Keratinocyte (primary cell): ENCODE data around the gene MTNR1B. TPM values are rescaled to one million over a fixed set of nuclear protein-coding genes. Genes with fewer than 3 reads are reported as not detected.

ENCODE experiments used
- DNase-seq: peaks from one replicate; pipeline ENCODE4 v3.0.0-alpha.2; 2011; ENCODE audit warnings: low read depth, missing footprints, low spot score
- FAIRE-seq: peaks from 2 replicates; lab custom pipeline; 2011; peaks lifted over from hg19 to GRCh38; lab: Jason Lieb, UNC
- H2AFZ ChIP-seq: 2 replicates; pipeline ENCODE4 v1.6.0; 2012; ENCODE audit warnings: low read length, control low read depth, inconsistent platforms; ENCODE audit not compliant: control insufficient read depth
- H3K27ac ChIP-seq: 2 replicates; pipeline ENCODE4 v1.5.1; 2011; ENCODE audit warnings: low read length; ENCODE audit not compliant: control insufficient read depth, insufficient read depth
- H3K27me3 ChIP-seq: 3 replicates; pipeline ENCODE4 v1.6.0; 2011; ENCODE audit warnings: low read length; ENCODE audit not compliant: control insufficient read depth, insufficient read depth; ENCODE audit errors: extremely low read depth
- H3K36me3 ChIP-seq, 2 experiments: 2 replicates in 1 of 2; 3 replicates in 1 of 2; pipeline ENCODE4 v1.5.1; 2011; ENCODE audit warnings: low read length in 2 of 2, mild to moderate bottlenecking in 1 of 2; ENCODE audit not compliant: control insufficient read depth in 2 of 2, insufficient read depth in 2 of 2; ENCODE audit errors: extremely low read depth in 1 of 2
- H3K4me1 ChIP-seq: 3 replicates; pipeline ENCODE4 v1.5.1; 2011; ENCODE audit warnings: low read length; ENCODE audit not compliant: control insufficient read depth, insufficient read depth; ENCODE audit errors: extremely low read depth
- H3K4me2 ChIP-seq: 3 replicates; pipeline ENCODE4 v1.6.0; 2011; ENCODE audit warnings: low read depth, low read length; ENCODE audit not compliant: control insufficient read depth, insufficient read depth; ENCODE audit errors: extremely low read depth
- H3K4me3 ChIP-seq, 3 experiments: fragments of 200-600 bp in 1 of 3; sonication (generic) in 1 of 3; 2 replicates in 2 of 3; 3 replicates in 1 of 3; pipeline ENCODE4 v1.5.1; 2011 to 2016; ENCODE audit warnings: low read length in 3 of 3, mild to moderate bottlenecking in 3 of 3, control low read depth in 2 of 3, inconsistent platforms in 1 of 3, low read depth in 1 of 3, mixed read lengths in 1 of 3, mixed run types in 1 of 3, moderate library complexity in 1 of 3; ENCODE audit not compliant: control insufficient read depth in 2 of 3, insufficient read depth in 2 of 3; ENCODE audit errors: extremely low read depth in 1 of 3
- H3K79me2 ChIP-seq: 2 replicates; pipeline ENCODE4 v1.6.0; 2012; ENCODE audit warnings: low read length; ENCODE audit not compliant: control insufficient read depth, insufficient read depth
- H3K9ac ChIP-seq: 3 replicates; pipeline ENCODE4 v1.6.0; 2011; ENCODE audit warnings: low read length; ENCODE audit not compliant: control insufficient read depth, insufficient read depth; ENCODE audit errors: extremely low read depth
- H3K9me1 ChIP-seq: 3 replicates; pipeline ENCODE4 v1.6.0; 2011; ENCODE audit warnings: low read length; ENCODE audit not compliant: control insufficient read depth, insufficient read depth; ENCODE audit errors: extremely low read depth
- H3K9me3 ChIP-seq: 2 replicates; pipeline ENCODE4 v1.5.1; 2012; ENCODE audit warnings: low read depth, low read length; ENCODE audit not compliant: control insufficient read depth
- H4K20me1 ChIP-seq: 3 replicates; pipeline ENCODE4 v1.6.0; 2011; ENCODE audit warnings: low read length; ENCODE audit not compliant: control insufficient read depth, insufficient read depth; ENCODE audit errors: extremely low read depth
- CTCF ChIP-seq, 3 experiments: IDR thresholded peaks in 1 of 3; conservative IDR thresholded peaks in 1 of 3; optimal IDR thresholded peaks in 1 of 3; 2 replicates in 2 of 3; 3 replicates in 1 of 3; pipeline versions ENCODE3 to v1.5.1; 2011; ENCODE audit warnings: low read length in 3 of 3, mild to moderate bottlenecking in 3 of 3, moderate library complexity in 2 of 3, control low read depth in 1 of 3, inconsistent platforms in 1 of 3; ENCODE audit not compliant: insufficient read depth in 2 of 3; ENCODE audit errors: extremely low read depth in 1 of 3
- EZH2 ChIP-seq: IDR thresholded peaks from one replicate; pipeline ENCODE4 v1.6.1; 2012; ENCODE audit warnings: inconsistent platforms, mild to moderate bottlenecking, low read length, moderate library complexity
- dilution Hi-C: fragments of 300-500 bp; cut with MboI; formaldehyde crosslinking; loops from one replicate; pipeline ENCODE4 v1.7.0; 2020; ENCODE audit warnings: low sequenced_read_pairs; ENCODE audit not compliant: extremely low pct_ligation_motif_present
- polyA plus RNA-seq, 5 experiments: library from polyadenylated mRNA; depleted of rRNA in 3 of 5; stranded (reverse) in 3 of 5; stranded (forward) in 1 of 5; unstranded in 1 of 5; fragments of >200 nt; gene quantifications; 1 replicate in 1 of 5; 2 replicates in 3 of 5; 3 replicates in 1 of 5; pipeline versions ENCODE4 v1.2.1 to v1.2.3, GENCODE V29; 2011 to 2012; ENCODE audit warnings: missing spikeins in 2 of 5, low read depth in 1 of 5, low replicate concordance in 1 of 5

MTNR1B gene
- polyA plus RNA-seq, 1 donor (not counting 4 experiments of a cell fraction or from before 2014, with no cell fraction given) = not detected

GRCh38 chr11:92922731-92923130 is 46.7 kb upstream of the MTNR1B start:
- no peaks in the 10 kb centered on the region for H3K27me3 ChIP-seq
- H3K4me3 ChIP-seq = no peak overlapping the region
- H3K27ac ChIP-seq = no peak overlapping the region
- H2AFZ ChIP-seq = no peak overlapping the region
- DNase-seq = no peak
- no peaks in the 10 kb centered on the region for H3K36me3 ChIP-seq
- H3K4me1 ChIP-seq = no peaks in the 10 kb centered on the region
- TF ChIP-seq CTCF (optimal IDR thresholded peaks at IDR 0.05 in 1 of 3, IDR thresholded peaks at IDR 0.05 in 1 of 3, conservative IDR thresholded peaks at IDR 0.05 in 1 of 3; ENCODE audit: extremely low read depth in 1 of 3, insufficient read depth in 2 of 3, low read length in 3 of 3) = no peak
- no peak for TF ChIP-seq EZH2
- no peak for FAIRE-seq
- no peak overlapping the region for H3K9ac ChIP-seq
- no peaks in the 10 kb centered on the region for H3K79me2 ChIP-seq
- H3K4me2 ChIP-seq = no peak overlapping the region
- H3K9me3 ChIP-seq = no peaks in the 10 kb centered on the region
- dilution Hi-C loops = no loop called here
- no peaks in the 10 kb centered on the region for H4K20me1 ChIP-seq
- no peaks in the 10 kb centered on the region for H3K9me1 ChIP-seq

- H3K9me1 ChIP-seq = no peaks in the 10 kb centered on the region
- no peak overlapping the region for H2AFZ ChIP-seq
- H3K9ac ChIP-seq = no peak overlapping the region
- TF ChIP-seq CTCF (optimal IDR thresholded peaks at IDR 0.05 in 1 of 3, IDR thresholded peaks at IDR 0.05 in 1 of 3, conservative IDR thresholded peaks at IDR 0.05 in 1 of 3; ENCODE audit: extremely low read depth in 1 of 3, insufficient read depth in 2 of 3, low read length in 3 of 3) (no peak), EZH2 (no peak)
- DNase-seq (no peak), FAIRE-seq (no peak)
- H3K4me3 ChIP-seq = no peak overlapping the region
- H3K9me3 ChIP-seq = no peaks in the 10 kb centered on the region
- H3K4me1 ChIP-seq = no peaks in the 10 kb centered on the region
- H3K4me2 ChIP-seq = no peak overlapping the region
- dilution Hi-C loops = no loop called here
- H3K27me3 ChIP-seq = no peaks in the 10 kb centered on the region
- H4K20me1 ChIP-seq = no peaks in the 10 kb centered on the region
- no peaks in the 10 kb centered on the region for H3K79me2 ChIP-seq
- H3K27ac ChIP-seq = no peak overlapping the region
- no peaks in the 10 kb centered on the region for H3K36me3 ChIP-seq
Observed at GRCh38 chr11:92929246-92929645, 40.2 kb upstream of the MTNR1B start.
